Measurements from ENCODE around the gene ENO3.
"Not testable (repeated sequence)": the region's sequence is repeated elsewhere in the genome, so short reads cannot be mapped to it uniquely, and the experiment has no call there.

The ENO3 gene

GRCh38 chr17:4950746-4951204 is at the start of gene ENO3:
Gene ENO3, plus strand, starts transcription at chr17:4951119. Its CDS starts 711 bp downstream, at chr17:4951830.
- DNase-seq (ENCODE audit: low spot score), result no peak

GRCh38 chr17:4901648-4902344 is 49.1 kb upstream of the ENO3 start:
- no peak for DNase-seq (ENCODE audit: low spot score)

DNA sequence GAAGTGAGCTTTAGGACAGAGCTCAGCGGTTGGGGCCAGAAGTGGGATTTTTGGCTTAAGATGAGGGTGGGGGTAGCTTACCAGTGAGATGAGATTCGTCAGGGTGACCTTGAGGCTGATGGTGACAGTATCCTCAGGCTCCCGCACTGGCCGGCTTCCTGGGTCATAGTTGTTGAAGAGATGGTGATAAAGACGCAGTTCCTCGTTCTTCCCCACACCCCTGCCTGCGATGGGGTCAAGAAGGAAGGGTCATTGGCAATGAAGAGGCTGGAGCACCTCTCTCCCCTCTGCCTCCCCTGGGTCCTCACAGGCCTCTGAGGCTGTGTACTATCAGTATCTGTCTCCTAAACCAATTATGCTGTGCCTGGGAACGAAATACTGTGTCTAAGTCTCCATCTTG is 48.4 kb upstream of the ENO3 start:
- no peak for DNase-seq (ENCODE audit: low spot score)

DNA sequence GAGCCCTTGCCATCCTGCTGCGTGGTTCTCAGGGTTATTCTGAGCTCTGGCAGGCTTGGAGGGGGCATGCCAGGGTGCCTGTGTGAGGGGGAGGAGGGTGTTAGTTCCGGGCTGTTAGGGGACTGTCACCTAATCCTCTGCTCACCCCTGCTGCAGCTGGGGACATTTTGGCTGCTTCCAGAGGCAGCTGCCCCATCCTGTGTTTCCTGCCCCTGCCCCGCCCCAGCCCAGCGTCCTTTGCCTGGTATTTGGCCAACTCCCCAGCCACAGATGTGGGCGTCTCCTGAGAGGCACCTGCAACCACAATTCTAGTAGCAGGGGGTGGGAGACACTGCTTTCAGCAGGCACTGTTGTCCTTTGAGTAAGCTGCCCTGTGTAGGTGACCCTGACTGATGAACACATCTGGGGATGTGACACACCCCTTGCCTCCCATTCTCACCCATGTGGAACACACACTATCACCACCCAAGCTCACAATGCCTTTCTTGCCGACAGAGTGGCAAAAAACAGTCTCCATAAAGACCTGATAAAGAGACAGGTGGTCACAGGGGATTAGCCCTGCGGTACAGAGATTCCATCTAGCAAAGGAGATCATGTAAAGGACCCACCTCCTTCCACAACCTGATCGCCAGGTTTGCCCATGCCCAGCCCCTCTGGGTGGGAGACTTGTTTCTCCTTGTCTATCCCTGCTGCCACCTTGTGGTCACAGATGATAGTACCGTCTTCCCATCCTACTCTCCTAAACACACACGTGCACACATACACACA is 47.7 kb upstream of the ENO3 start, which contains the start of gene CHRNE:
Gene CHRNE, minus strand, starts transcription at position 48 of the 768 bp plus-strand sequence. Its CDS starts 35 bp downstream, at position 13.
- peak; percentile 82 for DNase-seq (ENCODE audit: low spot score)

DNA sequence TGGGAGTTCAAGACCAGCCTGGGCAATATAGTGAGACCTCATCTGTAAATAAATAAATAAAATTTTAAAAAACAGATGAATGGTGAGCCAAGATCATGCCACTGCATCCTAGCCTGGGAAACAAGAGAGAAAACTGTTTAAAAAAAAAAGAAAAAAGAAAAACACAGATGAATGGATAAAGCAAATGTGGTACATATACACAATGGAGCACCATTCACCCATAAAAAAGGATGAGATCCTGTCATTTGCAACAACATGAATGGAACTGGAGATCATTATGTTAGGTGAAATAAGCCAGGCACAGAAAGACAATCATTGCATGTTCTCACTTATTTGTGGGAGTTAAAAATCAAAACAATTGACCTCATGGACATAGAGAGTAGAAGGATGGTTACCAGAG is 44.3 kb upstream of the ENO3 start:
- not testable (repeated sequence) for DNase-seq (ENCODE audit: low spot score)

DNA sequence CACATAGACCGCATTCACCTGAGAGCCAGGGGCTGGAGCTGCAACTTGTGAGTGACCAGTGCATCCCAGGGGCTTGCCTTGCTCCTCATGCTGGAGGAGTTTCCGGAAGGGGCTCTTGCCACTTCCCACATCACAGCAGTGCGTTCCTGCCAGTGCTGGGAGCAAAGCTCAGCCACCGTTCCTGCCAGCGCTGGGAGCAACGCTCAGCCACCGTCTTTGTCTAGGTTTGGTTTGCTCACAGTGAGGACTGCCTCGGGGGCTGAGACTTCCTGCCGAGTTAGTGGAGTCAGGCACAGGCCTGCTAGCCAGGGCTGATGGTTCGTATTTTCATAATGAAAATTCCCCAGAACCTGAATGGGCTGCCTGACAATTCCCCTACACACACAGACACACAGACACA is 42.6 kb upstream of the ENO3 start:
- DNase-seq (ENCODE audit: low spot score), result no peak

DNA sequence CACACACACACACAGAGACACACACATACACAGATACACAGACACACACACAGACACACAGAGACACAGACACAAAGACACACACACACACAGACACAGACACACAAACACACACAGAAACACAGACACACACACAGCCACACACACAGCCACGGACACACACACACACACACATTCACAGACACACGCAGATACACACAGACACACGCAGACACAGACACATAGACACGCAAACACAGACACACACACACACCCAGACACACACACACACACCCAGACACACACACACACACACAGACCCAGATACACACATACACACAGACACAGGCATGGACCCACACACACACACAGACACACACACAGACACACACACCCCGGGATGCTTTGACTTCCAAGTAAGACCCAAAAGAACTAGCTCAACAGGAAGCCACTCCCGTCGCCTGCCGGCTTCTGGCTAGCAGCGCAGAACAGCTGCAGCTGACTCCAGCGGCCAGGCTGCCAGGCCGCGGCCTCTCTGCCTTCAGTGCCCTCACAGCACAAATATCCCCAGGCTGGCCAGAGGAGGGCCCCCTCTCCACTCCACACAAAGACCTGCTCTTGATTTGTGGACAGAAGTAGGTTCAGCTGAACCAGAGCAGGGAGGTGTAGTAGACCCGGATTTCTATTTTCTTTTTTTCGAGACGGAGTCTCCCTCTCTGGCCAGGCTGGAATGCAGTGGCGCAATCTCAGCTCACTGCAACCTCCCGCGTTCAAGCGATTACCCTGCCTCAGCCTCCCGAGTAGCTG is 42.0 kb upstream of the ENO3 start:
- DNase-seq (ENCODE audit: low spot score), result peak; percentile 85

DNA sequence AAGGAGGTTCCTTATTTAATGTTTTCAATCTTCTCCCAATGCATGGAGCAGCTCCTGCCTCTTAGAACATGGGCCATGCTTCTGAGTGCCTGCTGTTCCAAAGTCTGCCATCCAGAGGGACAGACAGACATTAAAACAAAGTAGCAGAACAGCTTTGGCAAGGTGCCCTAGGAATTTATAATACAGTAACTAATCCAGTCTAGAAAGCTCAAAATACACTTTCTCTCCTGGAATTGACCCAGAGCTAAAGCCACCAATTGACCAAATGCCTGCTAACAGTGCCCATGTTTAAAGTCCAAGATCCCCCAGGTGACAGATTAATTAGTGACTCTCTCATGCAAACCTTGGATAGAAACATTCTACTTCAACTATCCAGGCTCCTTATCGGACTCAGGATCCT is 36.9 kb upstream of the ENO3 start:
- DNase-seq (ENCODE audit: low spot score), result no peak

DNA sequence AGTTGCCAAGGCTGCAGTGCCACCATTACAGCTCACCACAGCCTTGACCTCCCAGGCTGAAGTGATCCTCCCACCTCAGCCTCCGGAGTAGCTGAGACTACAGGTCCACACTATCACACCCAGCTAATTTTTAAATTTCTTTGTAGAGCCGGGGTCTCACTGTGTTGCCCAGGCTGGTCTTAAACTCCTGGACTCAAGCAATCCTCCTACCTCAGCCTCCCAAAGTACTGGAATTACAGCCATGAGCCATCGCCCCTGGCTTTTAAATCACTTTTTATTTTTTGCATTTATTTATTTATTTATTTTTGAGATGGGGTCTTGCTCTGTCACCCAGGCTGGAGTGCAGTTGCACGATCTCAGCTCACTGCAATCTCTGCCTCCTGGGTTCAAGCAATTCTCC is 36.4 kb upstream of the ENO3 start:
- not testable (repeated sequence) for DNase-seq (ENCODE audit: low spot score)

DNA sequence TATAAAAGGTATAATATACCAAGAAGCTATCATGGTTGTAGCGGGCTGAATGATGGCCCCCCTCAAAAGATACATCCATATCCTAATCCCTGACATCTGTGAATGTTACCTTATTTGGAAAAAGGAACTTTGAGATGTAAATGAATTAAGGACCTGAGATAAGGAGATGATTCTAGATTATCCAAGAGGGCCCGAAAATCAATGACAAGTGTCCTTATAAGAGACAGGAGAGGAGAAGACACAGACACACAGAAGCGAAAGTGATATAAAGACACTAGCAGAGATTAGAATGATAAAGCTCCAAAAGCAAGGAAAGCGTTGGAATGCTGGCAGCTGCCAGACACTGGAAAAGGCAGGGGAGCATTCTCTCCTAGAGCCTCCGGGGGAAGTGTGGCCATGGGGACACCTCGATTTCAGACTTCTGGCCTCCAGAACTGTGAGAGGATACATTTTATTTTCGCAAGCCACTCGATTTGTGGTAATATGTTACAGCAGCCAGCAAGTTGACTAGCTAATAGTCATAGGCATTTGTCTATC is 31.3 kb upstream of the ENO3 start:
- DNase-seq (ENCODE audit: low spot score), result no peak

DNA sequence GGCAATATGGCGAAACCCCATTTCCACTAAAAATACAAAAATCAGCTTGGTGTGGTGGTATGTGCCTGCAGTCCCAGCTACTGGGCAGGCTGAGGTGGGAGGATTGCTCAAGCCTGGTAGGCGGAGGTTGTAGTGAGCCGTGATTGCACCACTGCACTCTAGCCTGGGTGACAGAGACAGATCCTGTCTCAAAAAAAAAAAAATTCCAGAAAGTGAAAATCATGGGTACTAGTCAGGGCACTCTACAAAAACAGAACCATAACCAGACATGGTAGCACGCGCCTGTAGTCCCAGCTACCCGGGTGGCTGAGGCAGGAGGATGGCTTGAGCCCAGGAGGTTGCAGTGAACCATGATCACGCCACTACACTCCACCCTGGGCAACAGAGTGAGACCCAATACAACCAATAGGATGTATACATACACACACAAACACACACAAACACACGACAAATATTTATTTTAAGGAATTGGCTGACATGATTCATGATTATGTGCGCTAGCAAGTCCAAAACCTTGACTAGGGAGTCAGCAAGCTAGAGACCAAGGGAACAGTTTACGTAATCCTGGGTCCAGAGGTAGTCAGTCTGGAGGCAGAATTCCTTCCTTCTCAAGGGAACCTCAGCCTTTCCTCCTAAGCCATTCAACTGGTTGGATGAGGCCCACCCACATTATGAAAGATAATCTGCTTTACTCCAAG is 30.4 kb upstream of the ENO3 start:
- DNase-seq (ENCODE audit: low spot score), result no peak

DNA sequence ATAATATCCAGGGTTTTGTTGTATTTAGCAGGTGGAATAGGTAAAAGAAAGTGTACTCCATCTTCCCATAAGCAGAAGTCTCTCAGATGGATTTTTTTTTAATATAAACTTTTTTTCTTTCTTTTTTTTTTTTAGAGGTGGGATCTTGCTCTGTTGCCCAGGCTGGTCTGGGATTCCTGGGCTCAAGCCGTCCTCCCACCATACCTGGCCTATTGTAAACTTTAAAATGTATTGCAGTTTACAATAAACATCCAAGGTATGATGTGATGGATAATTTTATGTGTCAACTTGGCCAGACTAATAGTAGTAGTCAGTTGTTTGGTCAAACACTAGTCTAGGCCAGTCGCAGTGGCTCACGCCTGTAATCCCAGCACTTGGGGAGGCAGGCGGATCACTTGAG is 29.6 kb upstream of the ENO3 start:
- DNase-seq (ENCODE audit: low spot score), result no peak

- not testable (repeated sequence) for DNase-seq (ENCODE audit: low spot score)
Measured at GRCh38 chr17:4926577-4927335, 24.2 kb upstream of the ENO3 start.

DNA sequence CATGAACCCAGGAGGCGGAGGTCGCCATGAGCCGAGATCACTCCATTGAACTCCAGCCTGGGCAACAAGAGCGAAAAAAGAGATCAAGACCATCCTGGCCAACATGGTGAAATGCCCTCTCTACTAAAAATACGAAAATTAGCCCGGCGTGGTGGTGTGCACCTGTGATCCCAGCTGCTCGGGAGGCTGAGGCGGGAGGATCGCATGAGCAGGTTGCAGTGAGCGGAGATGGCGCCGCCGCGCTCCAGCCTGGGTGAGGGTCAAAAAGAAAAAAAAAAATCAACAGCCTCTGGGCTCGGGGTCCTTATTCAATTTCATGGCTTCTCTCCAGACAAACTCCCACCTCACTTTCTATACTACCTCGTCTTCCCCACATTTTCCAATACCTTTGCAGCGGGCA is 22.0 kb upstream of the ENO3 start:
- DNase-seq (ENCODE audit: low spot score), result no peak

GRCh38 chr17:4931963-4932362 is 19.0 kb upstream of the ENO3 start, which contains the start of gene GP1BA:
Gene GP1BA, plus strand, starts transcription at chr17:4932277. Its CDS starts 328 bp downstream, at chr17:4932605.
- no peak for DNase-seq (ENCODE audit: low spot score)

DNA sequence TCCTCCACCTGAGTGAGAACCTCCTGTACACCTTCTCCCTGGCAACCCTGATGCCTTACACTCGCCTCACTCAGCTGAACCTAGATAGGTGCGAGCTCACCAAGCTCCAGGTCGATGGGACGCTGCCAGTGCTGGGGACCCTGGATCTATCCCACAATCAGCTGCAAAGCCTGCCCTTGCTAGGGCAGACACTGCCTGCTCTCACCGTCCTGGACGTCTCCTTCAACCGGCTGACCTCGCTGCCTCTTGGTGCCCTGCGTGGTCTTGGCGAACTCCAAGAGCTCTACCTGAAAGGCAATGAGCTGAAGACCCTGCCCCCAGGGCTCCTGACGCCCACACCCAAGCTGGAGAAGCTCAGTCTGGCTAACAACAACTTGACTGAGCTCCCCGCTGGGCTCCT is 18.2 kb upstream of the ENO3 start:
- DNase-seq (ENCODE audit: low spot score), result no peak

- DNase-seq (ENCODE audit: low spot score), result no peak
Measured at GRCh38 chr17:4933646-4934045, 17.3 kb upstream of the ENO3 start.

DNA sequence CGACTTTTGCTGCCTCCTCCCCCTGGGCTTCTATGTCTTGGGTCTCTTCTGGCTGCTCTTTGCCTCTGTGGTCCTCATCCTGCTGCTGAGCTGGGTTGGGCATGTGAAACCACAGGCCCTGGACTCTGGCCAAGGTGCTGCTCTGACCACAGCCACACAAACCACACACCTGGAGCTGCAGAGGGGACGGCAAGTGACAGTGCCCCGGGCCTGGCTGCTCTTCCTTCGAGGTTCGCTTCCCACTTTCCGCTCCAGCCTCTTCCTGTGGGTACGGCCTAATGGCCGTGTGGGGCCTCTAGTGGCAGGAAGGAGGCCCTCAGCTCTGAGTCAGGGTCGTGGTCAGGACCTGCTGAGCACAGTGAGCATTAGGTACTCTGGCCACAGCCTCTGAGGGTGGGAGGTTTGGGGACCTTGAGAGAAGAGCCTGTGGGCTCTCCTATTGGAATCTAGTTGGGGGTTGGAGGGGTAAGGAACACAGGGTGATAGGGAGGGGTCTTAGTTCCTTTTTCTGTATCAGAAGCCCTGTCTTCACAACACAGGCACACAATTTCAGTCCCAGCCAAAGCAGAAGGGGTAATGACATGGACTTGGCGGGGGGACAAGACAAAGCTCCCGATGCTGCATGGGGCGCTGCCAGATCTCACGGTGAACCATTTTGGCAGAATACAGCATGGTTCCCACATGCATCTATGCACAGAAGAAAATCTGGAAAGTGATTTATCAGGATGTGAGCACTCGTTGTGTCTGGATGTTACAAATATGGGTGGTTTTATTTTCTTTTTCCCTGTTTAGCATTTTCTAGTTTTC is 16.5 kb upstream of the ENO3 start:
- DNase-seq (ENCODE audit: low spot score), result no peak

DNA sequence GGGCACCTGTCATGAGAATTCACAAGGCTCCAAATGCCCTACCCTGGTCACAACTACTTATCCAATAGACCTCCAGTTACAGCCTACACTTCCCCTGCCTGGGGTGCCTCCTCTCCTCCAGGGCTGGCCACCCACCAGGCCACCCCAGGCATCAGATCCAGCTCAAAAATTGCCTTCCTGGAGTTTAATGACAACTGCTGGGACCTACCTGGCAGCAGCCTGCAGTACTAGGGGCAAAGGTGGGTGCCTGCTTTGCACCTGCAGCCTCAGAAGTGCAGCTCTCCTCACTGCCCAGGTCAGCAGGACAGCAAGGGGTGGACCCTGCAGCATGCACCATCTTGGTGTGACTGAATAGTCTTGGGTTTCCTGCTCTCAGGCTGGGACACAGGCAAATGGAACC is 15.3 kb upstream of the ENO3 start:
- no peak for DNase-seq (ENCODE audit: low spot score)

DNA sequence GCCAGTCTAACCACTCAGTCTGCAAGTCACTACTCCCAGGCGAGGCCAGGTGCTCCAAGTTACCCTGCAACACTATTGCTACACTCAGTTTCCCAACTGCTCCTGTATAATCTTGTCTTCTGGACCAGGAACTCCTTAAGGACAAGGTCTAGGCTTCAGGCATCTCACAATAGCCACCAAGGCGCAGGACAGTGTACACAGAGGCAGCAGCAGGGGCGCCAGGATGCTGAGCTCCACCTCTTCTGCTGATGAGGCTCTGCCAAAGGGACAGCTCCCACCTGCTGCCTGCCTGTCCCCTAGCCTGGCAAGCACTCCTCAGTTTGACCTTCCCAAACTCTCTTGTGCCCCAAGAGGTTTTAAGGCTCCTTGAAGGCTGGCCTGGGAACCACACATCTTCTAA is 14.5 kb upstream of the ENO3 start:
- DNase-seq (ENCODE audit: low spot score), result no peak

All from CD4-positive, alpha-beta T cell treated with Interleukin-2 at 100 ng/mL for 4 hours (primary cell).